IPS-18a (cell line): Measurements from ENCODE around the gene RDH5.

ENCODE experiments used
- H3K27ac ChIP-seq: one replicate; pipeline ENCODE4 v1.5.1; 2013; ENCODE audit warnings: low read length
- H3K27me3 ChIP-seq: one replicate; pipeline ENCODE4 v1.6.1; 2013; ENCODE audit warnings: mild to moderate bottlenecking, low read length; ENCODE audit not compliant: control insufficient read depth, insufficient read depth
- H3K36me3 ChIP-seq: one replicate; pipeline ENCODE4 v1.6.1; 2013; ENCODE audit warnings: low read depth, low read length; ENCODE audit not compliant: control insufficient read depth
- H3K4me1 ChIP-seq: one replicate; pipeline ENCODE4 v1.6.1; 2013; ENCODE audit warnings: low read depth, low read length; ENCODE audit not compliant: control insufficient read depth
- H3K4me3 ChIP-seq: one replicate; pipeline ENCODE4 v1.5.1; 2013; ENCODE audit warnings: low read length
- H3K9ac ChIP-seq: one replicate; pipeline ENCODE4 v1.6.1; 2013; ENCODE audit warnings: mild to moderate bottlenecking, low read length, moderate library complexity
- H3K9me3 ChIP-seq: one replicate; pipeline ENCODE4 v1.6.1; 2013; ENCODE audit warnings: low read depth, low read length; ENCODE audit not compliant: control insufficient read depth

RDH5 gene

GRCh38 chr12:55725556-55725955, 5.4 kb downstream of the RDH5 start:
- H3K27me3 ChIP-seq = no peaks in the 10 kb centered on the region
- peaks cover 12% of the 10 kb centered on the region for H3K4me1 ChIP-seq
- H3K27ac ChIP-seq = no peak overlapping the region
- no peaks in the 10 kb centered on the region for H3K9me3 ChIP-seq
- H3K9ac ChIP-seq = no peak overlapping the region
- peaks cover 24% of the 10 kb centered on the region for H3K36me3 ChIP-seq
- no peak overlapping the region for H3K4me3 ChIP-seq

- Histone ChIP-seq H3K4me3 (peak overlapping the region; percentile 83), H3K4me1 (peaks cover 16% of the 10 kb centered on the region), H3K9me3 (no peaks in the 10 kb centered on the region), H3K27me3 (no peaks in the 10 kb centered on the region), H3K27ac (no peak overlapping the region), H3K36me3 (peaks cover 24% of the 10 kb centered on the region), H3K9ac (no peak overlapping the region)
Observed at GRCh38 chr12:55726971-55727370, 6.8 kb downstream of the RDH5 start.

GRCh38 chr12:55727643-55728185, 7.5 kb downstream of the RDH5 start:
- no peaks in the 10 kb centered on the region for H3K27me3 ChIP-seq
- peak overlapping the region; percentile 32 for H3K27ac ChIP-seq
- peak overlapping the region; percentile 87 for H3K9ac ChIP-seq
- H3K4me3 ChIP-seq = peak overlapping the region; percentile 83
- peaks cover 24% of the 10 kb centered on the region for H3K36me3 ChIP-seq
- peaks cover 20% of the 10 kb centered on the region for H3K4me1 ChIP-seq
- no peaks in the 10 kb centered on the region for H3K9me3 ChIP-seq

- peaks cover 24% of the 10 kb centered on the region for H3K36me3 ChIP-seq
- H3K27ac ChIP-seq = peak overlapping the region; percentile 32
- H3K27me3 ChIP-seq = no peaks in the 10 kb centered on the region
- peak overlapping the region; percentile 83 for H3K4me3 ChIP-seq
- H3K9ac ChIP-seq = peak overlapping the region; percentile 87
- peaks cover 20% of the 10 kb centered on the region for H3K4me1 ChIP-seq
- no peaks in the 10 kb centered on the region for H3K9me3 ChIP-seq
Observed at GRCh38 chr12:55728186-55728938, 8.2 kb downstream of the RDH5 start.

GRCh38 chr12:55728939-55729818, 9.0 kb downstream of the RDH5 start, which contains the start of gene CD63:
Gene CD63, minus strand, starts transcription at chr12:55729009. Its CDS starts 668 bp downstream, at chr12:55728341.
- Histone ChIP-seq H3K9ac (peak within 1 kb of the TSS; percentile 87), H3K27ac (peak within 1 kb of the TSS; percentile 72), H3K4me3 (peak within 1 kb of the TSS; percentile 83), H3K9me3 (no peaks in the 10 kb centered on the region), H3K36me3 (peaks cover 19% of the 10 kb centered on the region), H3K4me1 (peaks cover 20% of the 10 kb centered on the region), H3K27me3 (no peaks in the 10 kb centered on the region)

- peak overlapping the region; percentile 87 for H3K9ac ChIP-seq
- H3K4me3 ChIP-seq = peak overlapping the region; percentile 83
- H3K27ac ChIP-seq = peak overlapping the region; percentile 33
- H3K9me3 ChIP-seq = no peaks in the 10 kb centered on the region
- no peaks in the 10 kb centered on the region for H3K27me3 ChIP-seq
- peaks cover 20% of the 10 kb centered on the region for H3K4me1 ChIP-seq
- peaks cover 16% of the 10 kb centered on the region for H3K36me3 ChIP-seq
Observed at GRCh38 chr12:55729819-55730818, 9.9 kb downstream of the RDH5 start.

GRCh38 chr12:55732288-55732687, 12.1 kb downstream of the RDH5 start:
- H3K27me3 ChIP-seq = no peaks in the 10 kb centered on the region
- no peak overlapping the region for H3K27ac ChIP-seq
- no peak overlapping the region for H3K9ac ChIP-seq
- H3K9me3 ChIP-seq = no peaks in the 10 kb centered on the region
- H3K4me3 ChIP-seq = no peak overlapping the region
- peaks cover 19% of the 10 kb centered on the region for H3K4me1 ChIP-seq
- H3K36me3 ChIP-seq = no peaks in the 10 kb centered on the region

GRCh38 chr12:55733021-55733555, 12.9 kb downstream of the RDH5 start:
- Histone ChIP-seq H3K27me3 (no peaks in the 10 kb centered on the region), H3K9ac (no peak overlapping the region), H3K4me3 (no peak overlapping the region), H3K36me3 (no peaks in the 10 kb centered on the region), H3K9me3 (no peaks in the 10 kb centered on the region), H3K27ac (no peak overlapping the region), H3K4me1 (peaks cover 24% of the 10 kb centered on the region)

- Histone ChIP-seq H3K9ac (no peak overlapping the region), H3K27me3 (no peaks in the 10 kb centered on the region), H3K36me3 (no peaks in the 10 kb centered on the region), H3K9me3 (no peaks in the 10 kb centered on the region), H3K4me1 (peaks cover 27% of the 10 kb centered on the region), H3K27ac (no peak overlapping the region), H3K4me3 (no peak overlapping the region)
Observed at GRCh38 chr12:55733858-55734257, 13.7 kb downstream of the RDH5 start.

- no peaks in the 10 kb centered on the region for H3K9me3 ChIP-seq
- no peak overlapping the region for H3K27ac ChIP-seq
- no peak overlapping the region for H3K4me3 ChIP-seq
- no peaks in the 10 kb centered on the region for H3K27me3 ChIP-seq
- H3K9ac ChIP-seq = no peak overlapping the region
- no peaks in the 10 kb centered on the region for H3K36me3 ChIP-seq
- peaks cover 27% of the 10 kb centered on the region for H3K4me1 ChIP-seq
Observed at GRCh38 chr12:55734595-55734994, 14.4 kb downstream of the RDH5 start.
